OCI-LY1 (cell line): ENCODE data around the gene NUP153.
"Not testable (repeated sequence)": the region's sequence is repeated elsewhere in the genome, so short reads cannot be mapped to it uniquely, and the experiment has no call there.

Experiments used
- H2AFZ ChIP-seq: fragments of 200-600 bp; sonication (generic), shearing (Covaris generic); 2 replicates; pipeline ENCODE4 v1.6.0; 2014; ENCODE audit warnings: antibody characterized with exemption, mild to moderate bottlenecking, low read length
- H3F3A ChIP-seq: fragments of 200-600 bp; sonication (generic), shearing (Covaris generic); 2 replicates; pipeline ENCODE4 v1.6.0; 2014; ENCODE audit warnings: mild to moderate bottlenecking, antibody characterized with exemption, low read length, moderate library complexity; ENCODE audit not compliant: insufficient read depth
- H3K27ac ChIP-seq: fragments of 200-600 bp; sonication (generic); 2 replicates; pipeline ENCODE4 v1.5.1; 2014; ENCODE audit warnings: low read length, mixed run types, mild to moderate bottlenecking, low read depth; ENCODE audit not compliant: poor library complexity, severe bottlenecking
- H3K27me3 ChIP-seq: fragments of 200-600 bp; sonication (generic); 2 replicates; pipeline ENCODE4 v1.6.0; 2014; ENCODE audit warnings: antibody characterized with exemption, mild to moderate bottlenecking, low read length, moderate library complexity; ENCODE audit not compliant: insufficient read depth
- H3K36me3 ChIP-seq: fragments of 200-600 bp; sonication (generic); 2 replicates; pipeline ENCODE4 v1.6.1; 2014; ENCODE audit warnings: mild to moderate bottlenecking, antibody characterized with exemption, low read length, moderate library complexity, mixed read lengths; ENCODE audit not compliant: insufficient read depth
- H3K4me1 ChIP-seq: fragments of 200-600 bp; sonication (generic); 2 replicates; pipeline ENCODE4 v1.5.1; 2014; ENCODE audit warnings: mild to moderate bottlenecking, low read length, moderate library complexity; ENCODE audit not compliant: insufficient read depth, severe bottlenecking
- H3K4me2 ChIP-seq: fragments of 200-600 bp; sonication (generic), shearing (Covaris generic); 2 replicates; pipeline ENCODE4 v1.6.1; 2014; ENCODE audit warnings: low read length
- H3K4me3 ChIP-seq: fragments of 200-600 bp; sonication (generic); 2 replicates; pipeline ENCODE4 v1.5.1; 2014; ENCODE audit warnings: low read length, low read depth, mild to moderate bottlenecking, mixed read lengths; ENCODE audit not compliant: poor library complexity, severe bottlenecking
- H3K79me2 ChIP-seq: fragments of 200-600 bp; shearing (Covaris generic); 2 replicates; pipeline ENCODE4 v1.6.1; 2016; ENCODE audit warnings: mixed run types, low read length, mixed read lengths; ENCODE audit not compliant: insufficient read depth
- H3K9ac ChIP-seq: fragments of 200-600 bp; sonication (generic), shearing (Covaris generic); 2 replicates; pipeline ENCODE4 v1.6.1; 2014; ENCODE audit warnings: mild to moderate bottlenecking, low read length, mixed read lengths
- H3K9me2 ChIP-seq: fragments of 200-600 bp; sonication (generic), shearing (Covaris generic); 2 replicates; pipeline ENCODE4 v1.6.1; 2014; ENCODE audit warnings: low read depth, mild to moderate bottlenecking, low read length, mixed read lengths
- H3K9me3 ChIP-seq: fragments of 200-600 bp; shearing (Covaris generic); 2 replicates; pipeline ENCODE4 v1.6.1; 2014; ENCODE audit warnings: low read length, mixed read lengths
- H4K20me1 ChIP-seq: fragments of 200-600 bp; sonication (generic), shearing (Covaris generic); 2 replicates; pipeline ENCODE4 v1.6.0; 2016; ENCODE audit warnings: mild to moderate bottlenecking, low read length; ENCODE audit not compliant: insufficient read depth
- CTCF ChIP-seq: fragments of 200-600 bp; sonication (generic), shearing (Covaris generic); IDR thresholded peaks from 2 replicates; pipeline ENCODE4 v1.5.1; 2017; ENCODE audit warnings: mild to moderate bottlenecking, antibody characterized with exemption, low read length, moderate library complexity, mixed read lengths
- EZH2 ChIP-seq: fragments of 200-600 bp; sonication (generic), shearing (Covaris generic); IDR thresholded peaks from 2 replicates; pipeline ENCODE4 v1.8.0; 2017; ENCODE audit warnings: borderline replicate concordance, mixed run types, mild to moderate bottlenecking, antibody characterized with exemption, low read length, moderate library complexity, mixed read lengths

NUP153 gene

GRCh38 chr6:17588011-17588410 is 118.7 kb downstream of the NUP153 start:
- H3F3A ChIP-seq: no peaks in the 10 kb centered on the region
- H2AFZ ChIP-seq: no peak overlapping the region
- no peaks in the 10 kb centered on the region for H3K36me3 ChIP-seq
- H3K4me2 ChIP-seq: no peak overlapping the region
- TF ChIP-seq EZH2: no peak
- H3K9me2 ChIP-seq: no peaks in the 10 kb centered on the region
- no peak overlapping the region for H3K4me3 ChIP-seq
- no peaks in the 10 kb centered on the region for H3K27me3 ChIP-seq
- H3K79me2 ChIP-seq: no peaks in the 10 kb centered on the region
- no peak overlapping the region for H3K27ac ChIP-seq
- H3K9ac ChIP-seq: no peak overlapping the region
- no peaks in the 10 kb centered on the region for H4K20me1 ChIP-seq
- no peaks in the 10 kb centered on the region for H3K9me3 ChIP-seq
- no peaks in the 10 kb centered on the region for H3K4me1 ChIP-seq

- H3K36me3 ChIP-seq, H3K27ac ChIP-seq, H3K9ac ChIP-seq, H3K9me2 ChIP-seq, H2AFZ ChIP-seq, H3K4me3 ChIP-seq, H3K27me3 ChIP-seq, H3K79me2 ChIP-seq, H3K4me1 ChIP-seq, H3F3A ChIP-seq, H3K9me3 ChIP-seq, H4K20me1 ChIP-seq, H3K4me2 ChIP-seq: not testable (repeated sequence)
These were observed 120.1 kb downstream of the NUP153 start for GRCh38 chr6:17586623-17587022.

GRCh38 chr6:17585766-17586490 is 120.8 kb downstream of the NUP153 start:
- Histone ChIP-seq H3K79me2 (no peaks in the 10 kb centered on the region), H3K27ac (no peak overlapping the region), H3K9me3 (no peaks in the 10 kb centered on the region), H4K20me1 (no peaks in the 10 kb centered on the region), H3K4me3 (no peak overlapping the region), H3K9ac (no peak overlapping the region), H3K27me3 (no peaks in the 10 kb centered on the region), H3K36me3 (no peaks in the 10 kb centered on the region), H3K9me2 (no peaks in the 10 kb centered on the region), H3K4me2 (no peak overlapping the region), H3F3A (no peaks in the 10 kb centered on the region), H3K4me1 (no peaks in the 10 kb centered on the region), H2AFZ (no peak overlapping the region)
- no peak for TF ChIP-seq EZH2
- TF ChIP-seq CTCF: peak; percentile 22; the same call in 1 of the 2 replicates

GRCh38 chr6:17584241-17584803 is 122.4 kb downstream of the NUP153 start:
- Histone ChIP-seq H3K27me3 (no peaks in the 10 kb centered on the region), H3K9me3 (no peaks in the 10 kb centered on the region), H2AFZ (no peak overlapping the region), H3K4me3 (no peak overlapping the region), H3K27ac (no peak overlapping the region), H3K4me1 (no peaks in the 10 kb centered on the region), H3K36me3 (no peaks in the 10 kb centered on the region), H3K79me2 (no peaks in the 10 kb centered on the region), H3F3A (no peaks in the 10 kb centered on the region), H3K9me2 (no peaks in the 10 kb centered on the region), H3K9ac (no peak overlapping the region), H4K20me1 (no peaks in the 10 kb centered on the region), H3K4me2 (no peak overlapping the region)
- TF ChIP-seq CTCF: peak; percentile 82
- no peak for TF ChIP-seq EZH2
